Stimulated activated CD8-positive, alpha-beta memory T cell treated with anti-CD3 and anti-CD28 coated beads, Interleukin-12 subunit alpha, Interleukin-12 subunit beta, amount 100 ng/mL, for 24 hours (primary cell): ENCODE measurements around the gene OVAAL.

ENCODE experiments used
- DNase-seq: peaks from one replicate; pipeline ENCODE4 v3.0.0-alpha.2; 2020; ENCODE audit errors: extremely low read depth

The OVAAL gene

GRCh38 chr1:180571060-180571831 is 12.5 kb downstream of the OVAAL start:
- no peak for DNase-seq

- DNase-seq, result peak; percentile 5
Measured at GRCh38 chr1:180571832-180572636, 13.3 kb downstream of the OVAAL start.

GRCh38 chr1:180572760-180573159 is 14.0 kb downstream of the OVAAL start:
- DNase-seq, result no peak

- no peak for DNase-seq
Measured at GRCh38 chr1:180574031-180574713, 15.4 kb downstream of the OVAAL start.

GRCh38 chr1:180577361-180577760 is 18.6 kb downstream of the OVAAL start:
- DNase-seq, result no peak

- DNase-seq, result no peak
Measured at GRCh38 chr1:180579961-180580611, 21.3 kb downstream of the OVAAL start.

- DNase-seq, result no peak
Measured at GRCh38 chr1:180581635-180582039, 22.9 kb downstream of the OVAAL start.

GRCh38 chr1:180584869-180585268 is 26.1 kb downstream of the OVAAL start:
- no peak for DNase-seq

GRCh38 chr1:180585994-180586359 is 27.2 kb downstream of the OVAAL start:
- no peak for DNase-seq

- no peak for DNase-seq
Measured at GRCh38 chr1:180586671-180587155, 27.9 kb downstream of the OVAAL start.

- DNase-seq, result no peak
Measured at GRCh38 chr1:180588121-180588520, 29.4 kb downstream of the OVAAL start.

GRCh38 chr1:180590889-180591288 is 32.1 kb downstream of the OVAAL start:
- DNase-seq, result no peak

- DNase-seq, result no peak
Measured at GRCh38 chr1:180593382-180593781, 34.6 kb downstream of the OVAAL start.

- no peak for DNase-seq
Measured at GRCh38 chr1:180594723-180595122, 36.0 kb downstream of the OVAAL start.

GRCh38 chr1:180595966-180596365 is 37.2 kb downstream of the OVAAL start:
- no peak for DNase-seq

- DNase-seq, result no peak
Measured at GRCh38 chr1:180597520-180597919, 38.8 kb downstream of the OVAAL start.

GRCh38 chr1:180598333-180598974 is 39.7 kb downstream of the OVAAL start:
- no peak for DNase-seq

GRCh38 chr1:180600343-180600742 is 41.6 kb downstream of the OVAAL start:
- no peak for DNase-seq

GRCh38 chr1:180601512-180601911 is 42.7 kb downstream of the OVAAL start:
- DNase-seq, result no peak

GRCh38 chr1:180603223-180603849 is 44.6 kb downstream of the OVAAL start:
- no peak for DNase-seq

GRCh38 chr1:180603850-180604226 is 45.1 kb downstream of the OVAAL start:
- no peak for DNase-seq
